Putamen (tissue), 1 donor: Measurements from ENCODE around the gene JAM3.
"Not testable (repeated sequence)": the region's sequence is repeated elsewhere in the genome, so short reads cannot be mapped to it uniquely, and the experiment has no call there.

ENCODE experiments used
- DNase-seq: peaks from one replicate; pipeline ENCODE4 v3.0.0-alpha.2; 2016; ENCODE audit warnings: low spot score

The JAM3 gene

GRCh38 chr11:134101282-134101681 is 32.4 kb downstream of the JAM3 start:
- peak; percentile 42 for DNase-seq

GRCh38 chr11:134110252-134110815 is 41.5 kb downstream of the JAM3 start:
- no peak for DNase-seq

GRCh38 chr11:134113787-134114186 is 44.9 kb downstream of the JAM3 start:
- DNase-seq = not testable (repeated sequence)

GRCh38 chr11:134116210-134116609 is 47.3 kb downstream of the JAM3 start:
- DNase-seq = no peak

GRCh38 chr11:134118006-134118405 is 49.1 kb downstream of the JAM3 start:
- DNase-seq = no peak

- no peak for DNase-seq
Observed at GRCh38 chr11:134119094-134119493, 50.2 kb downstream of the JAM3 start.

GRCh38 chr11:134120143-134120850 is 51.4 kb downstream of the JAM3 start:
- DNase-seq = peak; percentile 76

- peak; percentile 91 for DNase-seq
Observed at GRCh38 chr11:134120921-134121526, 52.2 kb downstream of the JAM3 start.

GRCh38 chr11:134124660-134125451 is 56.0 kb downstream of the JAM3 start:
- DNase-seq = peak; percentile 71

GRCh38 chr11:134125507-134125906 is 56.6 kb downstream of the JAM3 start:
- DNase-seq = peak; percentile 56

- peak; percentile 89 for DNase-seq
Observed at GRCh38 chr11:134126217-134126822, 57.4 kb downstream of the JAM3 start.

GRCh38 chr11:134131628-134132244 is 62.9 kb downstream of the JAM3 start:
- DNase-seq = no peak

- no peak for DNase-seq
Observed at GRCh38 chr11:134132808-134133207, 63.9 kb downstream of the JAM3 start.

- DNase-seq = no peak
Observed at GRCh38 chr11:134134167-134134566, 65.3 kb downstream of the JAM3 start.

GRCh38 chr11:134138376-134138775 is 69.5 kb downstream of the JAM3 start:
- no peak for DNase-seq

GRCh38 chr11:134139303-134139872 is 70.5 kb downstream of the JAM3 start:
- no peak for DNase-seq

- DNase-seq = peak; percentile 89
Observed at GRCh38 chr11:134139873-134140331, 71.0 kb downstream of the JAM3 start.

- no peak for DNase-seq
Observed at GRCh38 chr11:134140961-134141490, 72.2 kb downstream of the JAM3 start.

GRCh38 chr11:134142536-134142935 is 73.7 kb downstream of the JAM3 start:
- no peak for DNase-seq

- DNase-seq = no peak
Observed at GRCh38 chr11:134143801-134144200, 74.9 kb downstream of the JAM3 start.

- no peak for DNase-seq
Observed at GRCh38 chr11:134144744-134145143, 75.9 kb downstream of the JAM3 start.
